HG03108 (cell line): ENCODE data around the gene ITGA1.
"Not testable (repeated sequence)": the region's sequence is repeated elsewhere in the genome, so short reads cannot be mapped to it uniquely, and the experiment has no call there.

Experiments
- ATAC-seq: cut with Tn5 transposase; IDR thresholded peaks from one replicate; pipeline ENCODE4 v1.9.1; 2021; ENCODE audit warnings: moderate library complexity; ENCODE audit not compliant: unreplicated experiment

ITGA1 gene

GRCh38 chr5:52861368-52861767 lies 73.7 kb downstream of the ITGA1 start:
- ATAC-seq = no peak

DNA sequence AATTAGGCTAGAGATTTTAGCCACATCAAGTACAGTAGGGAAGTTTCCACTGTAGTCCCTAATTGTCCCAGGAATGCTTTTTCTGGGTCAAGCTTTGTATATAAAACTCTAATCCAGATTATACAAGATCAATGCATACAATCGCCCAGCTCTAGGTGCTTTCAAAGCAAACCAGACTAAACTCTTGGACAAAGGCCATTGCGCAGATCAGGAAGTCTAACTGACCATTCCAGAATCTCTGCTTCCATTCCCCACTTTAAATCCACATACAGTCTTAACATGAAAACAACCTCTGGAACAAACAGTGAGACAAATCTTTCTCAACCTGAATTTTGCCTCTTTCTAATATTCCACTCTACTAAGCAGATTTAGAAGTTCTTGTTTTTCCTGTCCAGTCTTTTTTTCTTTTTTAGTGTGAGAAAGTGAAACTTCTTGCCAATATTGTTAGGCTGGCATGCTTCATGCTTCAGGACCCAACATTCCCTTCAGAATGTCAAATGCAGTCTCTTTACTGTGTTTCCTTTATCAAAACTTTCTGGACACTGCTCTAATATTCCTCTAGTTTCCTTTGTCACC lies 76.1 kb downstream of the ITGA1 start:
- no peak for ATAC-seq

DNA sequence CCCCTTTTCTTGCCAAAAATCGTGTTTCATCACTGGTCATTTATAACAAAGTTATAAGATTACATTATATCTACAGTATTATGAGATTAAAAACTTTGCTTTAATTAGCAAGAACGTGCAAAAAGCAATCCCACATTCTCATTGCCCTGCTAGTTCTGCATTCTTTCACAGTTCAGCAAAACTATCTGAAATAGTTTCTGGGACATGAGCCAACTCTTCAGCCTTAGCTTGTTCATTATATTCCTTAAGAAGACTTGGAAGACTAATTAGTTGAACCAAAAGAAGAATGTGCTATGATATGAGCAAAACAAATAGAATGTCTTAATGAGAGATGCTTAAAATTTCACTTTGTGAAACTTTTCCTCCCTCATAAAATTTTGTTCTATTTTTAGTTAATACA lies 76.7 kb downstream of the ITGA1 start:
- ATAC-seq = no peak

DNA sequence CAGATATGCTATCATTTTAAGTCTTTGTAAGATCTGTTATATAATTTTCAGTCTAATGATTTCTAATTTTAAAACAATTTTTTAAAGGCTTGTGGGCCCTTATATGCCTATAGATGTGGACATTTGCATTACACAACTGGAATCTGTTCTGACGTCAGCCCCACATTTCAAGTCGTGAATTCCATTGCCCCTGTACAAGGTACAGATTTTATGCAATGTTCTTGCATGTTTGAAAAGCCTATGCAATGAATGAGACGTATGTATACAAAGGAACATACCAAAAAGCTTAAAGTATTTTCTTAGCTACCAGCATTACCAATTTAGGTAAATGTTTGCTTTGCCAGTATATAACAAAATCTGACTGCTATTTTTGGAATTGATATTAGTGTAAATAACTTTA lies 77.2 kb downstream of the ITGA1 start:
- ATAC-seq = no peak

GRCh38 chr5:52865991-52866390 lies 78.3 kb downstream of the ITGA1 start:
- not testable (repeated sequence) for ATAC-seq

GRCh38 chr5:52867809-52868208 lies 80.1 kb downstream of the ITGA1 start:
- ATAC-seq = no peak

- no peak for ATAC-seq
These were observed 80.7 kb downstream of the ITGA1 start for GRCh38 chr5:52868417-52868816.

DNA sequence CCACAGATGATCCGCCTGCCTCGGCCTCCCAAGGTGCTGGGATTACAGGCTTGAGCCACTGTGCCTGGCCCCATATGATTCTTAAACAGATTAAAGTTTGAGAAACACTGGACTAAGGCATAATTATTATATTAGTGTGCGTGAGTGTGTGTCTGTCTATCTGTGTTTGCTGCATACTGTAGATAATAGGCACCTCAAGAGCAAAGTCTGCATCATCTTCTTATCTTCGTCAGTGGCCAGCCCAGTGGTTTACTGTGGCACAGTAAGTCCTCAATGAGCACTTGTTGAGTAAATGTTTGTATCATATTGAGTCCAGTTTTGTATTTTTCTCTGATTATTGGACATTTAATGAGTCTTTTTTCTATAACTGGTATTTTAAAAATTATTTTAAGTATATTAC lies 81.7 kb downstream of the ITGA1 start:
- ATAC-seq = no peak

DNA sequence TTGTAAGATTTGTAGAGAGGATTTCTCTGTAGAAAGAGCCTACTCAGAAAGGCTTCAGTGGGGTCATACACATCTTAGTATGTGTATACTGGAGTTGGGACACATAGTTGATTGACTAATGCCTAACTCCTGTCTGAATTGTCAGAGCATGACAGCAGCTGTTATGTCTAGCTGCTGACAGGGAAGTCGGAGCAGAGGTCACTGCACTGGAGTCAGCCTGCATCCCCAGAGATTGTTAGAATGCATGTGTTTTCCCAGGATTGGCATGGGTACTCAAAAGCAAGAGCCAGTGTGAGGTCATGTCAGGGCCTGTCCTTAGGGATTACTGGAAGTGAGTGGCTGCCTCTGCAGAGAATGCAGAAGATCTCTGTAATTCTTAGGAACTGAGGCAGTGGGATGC lies 82.7 kb downstream of the ITGA1 start:
- ATAC-seq = no peak

DNA sequence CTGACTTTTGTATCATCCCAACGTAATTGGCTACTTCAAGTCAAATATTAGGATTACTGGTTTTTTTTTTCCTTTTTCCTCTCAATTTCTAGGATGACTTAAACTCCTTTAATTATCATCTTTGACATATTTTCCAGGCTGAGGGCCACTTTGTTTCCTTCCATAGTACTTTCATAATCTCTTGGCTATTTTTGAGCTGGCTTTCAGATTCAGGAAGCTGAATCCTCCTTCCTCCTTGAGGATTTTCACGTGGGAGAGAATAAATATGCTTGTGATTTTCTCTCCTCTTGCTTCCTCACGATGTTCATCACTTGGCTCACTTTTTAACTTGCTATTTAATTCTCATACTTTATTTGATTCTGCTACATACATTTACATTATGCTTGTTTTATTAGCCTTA lies 88.1 kb downstream of the ITGA1 start:
- ATAC-seq = no peak

DNA sequence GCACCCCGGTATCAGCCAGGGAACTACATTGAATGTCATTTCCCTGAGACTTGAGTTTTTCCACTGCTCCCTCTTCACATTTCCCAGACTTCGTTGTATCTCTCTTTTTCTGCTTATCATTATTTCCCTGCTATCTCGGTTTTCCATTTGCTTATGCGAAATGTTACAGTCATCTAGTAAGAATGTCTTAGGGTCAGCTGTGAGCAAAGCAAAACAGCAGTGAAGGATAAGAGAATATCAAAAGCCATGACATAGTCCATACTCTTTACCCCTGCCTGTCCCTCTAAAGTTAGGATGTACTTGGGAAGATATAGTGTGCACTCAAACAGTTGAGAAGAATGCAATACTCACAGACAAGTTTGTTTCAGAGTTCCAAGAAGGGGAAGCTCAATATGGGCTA lies 88.7 kb downstream of the ITGA1 start:
- ATAC-seq = no peak

DNA sequence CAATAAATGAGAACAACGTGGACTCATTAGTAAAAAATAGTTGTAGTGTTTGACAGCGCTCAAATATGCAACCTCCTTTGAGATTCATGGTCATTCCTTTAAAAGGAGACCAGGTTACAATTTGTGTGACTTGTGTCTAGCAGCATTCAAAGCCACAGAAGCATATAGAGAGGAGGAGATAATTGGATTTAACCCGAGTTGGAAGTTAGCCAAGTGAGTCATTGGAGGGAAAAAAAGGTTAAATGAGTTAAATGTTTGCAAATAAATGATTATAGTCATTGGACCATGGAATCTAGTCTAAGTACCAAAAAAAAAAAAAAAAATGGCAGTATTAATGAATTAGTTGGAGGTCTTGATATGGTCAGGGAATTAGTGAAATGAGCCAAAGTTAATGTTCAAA lies 90.9 kb downstream of the ITGA1 start:
- no peak for ATAC-seq

- no peak for ATAC-seq
These were observed 92.8 kb downstream of the ITGA1 start for GRCh38 chr5:52880541-52880940.

GRCh38 chr5:52881468-52881867 lies 93.8 kb downstream of the ITGA1 start:
- no peak for ATAC-seq

DNA sequence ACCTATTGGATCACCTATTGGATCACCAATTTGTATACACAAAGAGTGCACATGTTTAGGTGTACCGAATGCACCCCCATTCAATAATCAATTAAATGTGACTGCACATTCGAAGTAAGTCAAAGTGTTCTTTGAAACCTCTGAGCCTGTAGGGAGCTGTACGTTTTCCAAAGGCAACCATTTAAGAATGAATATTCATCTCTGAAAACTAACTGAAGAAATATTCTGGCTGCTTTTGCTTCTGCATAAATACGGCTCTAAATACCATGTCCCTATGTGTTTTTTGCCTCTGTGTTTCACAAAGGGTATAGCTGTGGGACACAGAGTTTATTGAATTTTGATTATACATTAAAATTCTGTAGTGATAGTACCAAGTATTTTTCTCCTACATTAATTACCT lies 95.4 kb downstream of the ITGA1 start:
- no peak for ATAC-seq

DNA sequence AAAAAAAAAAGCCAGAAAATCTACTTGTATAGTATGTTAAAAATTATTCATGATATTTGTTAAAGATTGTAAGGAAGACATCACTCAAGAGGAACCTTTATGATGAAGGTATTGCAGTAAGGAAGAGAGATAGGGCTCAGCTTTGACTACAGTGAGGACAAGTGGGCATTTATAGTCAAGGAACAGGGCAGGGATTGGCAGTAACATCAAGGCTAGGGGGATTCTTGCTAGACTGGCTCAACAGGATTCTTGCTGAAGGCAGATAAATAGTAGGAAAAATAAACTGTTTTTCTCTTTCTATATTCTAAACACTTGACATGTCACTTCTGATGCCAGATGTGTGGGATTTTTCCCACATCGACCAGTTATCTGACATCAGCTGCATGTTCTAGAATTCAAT lies 96.7 kb downstream of the ITGA1 start:
- no peak for ATAC-seq

DNA sequence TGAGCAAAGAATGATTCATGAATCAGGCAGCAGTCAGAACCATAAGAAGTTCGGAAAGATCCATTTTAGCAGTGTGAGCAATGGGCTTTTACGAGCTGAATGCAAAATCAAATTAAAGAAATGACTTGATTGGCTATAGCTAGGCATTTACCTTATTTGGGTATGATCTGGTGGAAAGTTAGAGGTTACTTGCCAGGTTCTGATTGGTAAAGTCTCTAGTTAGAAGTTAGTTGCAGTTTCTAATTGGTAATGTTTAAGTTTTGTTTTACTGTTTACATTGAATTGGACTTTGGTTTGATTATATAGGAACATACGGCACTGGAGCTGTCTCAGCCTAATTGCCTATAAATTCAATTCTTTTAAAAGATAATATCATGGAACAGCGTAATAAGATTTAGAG lies 97.9 kb downstream of the ITGA1 start:
- ATAC-seq = no peak

GRCh38 chr5:52886206-52886605 lies 98.5 kb downstream of the ITGA1 start:
- ATAC-seq = no peak

DNA sequence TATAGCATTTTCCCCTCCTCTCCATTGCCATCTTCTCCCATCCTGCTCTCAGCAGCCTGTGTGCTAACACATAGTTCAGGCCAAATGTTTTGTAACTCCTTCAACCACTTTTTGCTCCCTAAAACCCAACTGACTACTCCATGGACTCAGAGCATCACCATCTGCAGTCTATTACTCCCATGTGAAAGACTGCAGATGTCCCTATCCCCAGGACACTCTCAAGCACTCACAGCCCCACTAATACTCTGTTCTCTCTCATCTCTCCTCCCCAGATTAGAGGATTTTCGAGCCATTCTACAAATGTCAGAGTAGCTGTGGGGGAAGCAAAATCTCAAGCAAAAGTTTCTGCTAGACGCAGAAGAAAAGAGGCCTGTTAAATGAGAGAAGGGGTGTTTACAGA lies 99.3 kb downstream of the ITGA1 start:
- no peak for ATAC-seq

- no peak for ATAC-seq
These were observed 100.6 kb downstream of the ITGA1 start for GRCh38 chr5:52888363-52888762.

DNA sequence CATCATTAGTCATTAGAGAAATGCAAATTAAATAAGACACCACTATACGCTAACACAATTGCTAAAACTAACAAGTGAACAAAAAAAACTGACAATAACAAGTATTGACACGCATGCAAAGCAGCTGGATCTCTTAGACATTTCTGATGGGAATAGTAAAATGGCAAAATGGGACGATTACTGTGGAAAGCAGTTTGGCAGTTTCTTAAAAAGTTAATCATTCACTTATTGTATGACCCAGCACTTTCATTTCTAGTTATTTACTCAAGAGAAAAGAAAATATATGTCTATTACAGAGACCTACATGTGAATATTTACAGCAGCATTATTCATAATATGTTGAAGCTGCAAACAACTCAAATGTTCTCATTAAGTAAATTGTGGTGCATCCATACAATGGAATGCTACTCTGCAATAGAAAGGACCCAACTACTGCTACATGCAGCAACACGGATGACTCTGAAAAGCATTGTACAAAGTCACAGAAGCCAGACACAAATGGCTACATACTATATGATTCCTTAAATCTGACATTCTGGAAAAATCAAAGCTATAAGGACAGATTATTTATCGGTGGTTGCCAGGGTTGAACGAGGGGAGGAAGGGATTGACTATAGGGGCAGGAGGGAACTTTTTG lies 104.6 kb downstream of the ITGA1 start:
- no peak for ATAC-seq

- no peak for ATAC-seq
These were observed 105.4 kb downstream of the ITGA1 start for GRCh38 chr5:52893105-52893504.

- ATAC-seq = no peak
These were observed 106.1 kb downstream of the ITGA1 start for GRCh38 chr5:52893863-52894262.
